HUES6 (cell line): ENCODE data around the gene CCL4.

Experiments used
- H3K27ac ChIP-seq: 2 replicates; pipeline ENCODE4 v1.7.0; 2013; ENCODE audit warnings: low read depth, mild to moderate bottlenecking, low read length, inconsistent platforms
- H3K27me3 ChIP-seq: 2 replicates; pipeline ENCODE4 v1.6.1; 2013; ENCODE audit warnings: low read length; ENCODE audit not compliant: control insufficient read depth, insufficient read depth
- H3K36me3 ChIP-seq: 2 replicates; pipeline ENCODE4 v1.6.1; 2013; ENCODE audit warnings: low read length; ENCODE audit not compliant: control insufficient read depth, insufficient read depth
- H3K4me1 ChIP-seq: 2 replicates; pipeline ENCODE4 v1.6.1; 2013; ENCODE audit warnings: low read length; ENCODE audit not compliant: control insufficient read depth, insufficient read depth
- H3K4me3 ChIP-seq: 2 replicates; pipeline ENCODE4 v1.5.1; 2013; ENCODE audit warnings: low read depth, low read length
- H3K9ac ChIP-seq: one replicate; pipeline ENCODE4 v1.6.1; 2013; ENCODE audit warnings: mild to moderate bottlenecking, low read length
- H3K9me3 ChIP-seq: 2 replicates; pipeline ENCODE4 v1.6.1; 2013; ENCODE audit warnings: low read depth, low read length; ENCODE audit not compliant: control insufficient read depth, insufficient read depth

The CCL4 gene

DNA sequence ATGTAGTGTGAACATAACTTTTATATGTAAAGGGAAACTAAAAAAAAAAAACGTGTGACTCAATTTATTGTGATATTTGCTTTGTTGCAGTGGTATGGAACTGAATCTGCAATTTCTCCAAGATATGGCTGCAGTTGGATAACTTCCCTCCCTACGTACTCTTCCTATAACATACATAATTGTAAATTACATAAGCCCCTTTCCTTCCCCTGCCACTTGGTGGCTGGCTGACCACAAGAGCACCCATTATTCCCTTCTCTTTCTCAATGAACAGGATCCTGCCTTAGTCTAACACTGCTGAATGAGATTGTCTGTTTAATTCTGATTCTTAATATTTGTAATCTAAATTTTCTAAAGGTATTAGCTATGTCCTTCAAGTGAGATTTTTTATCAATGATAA, 27.8 kb downstream of the CCL4 start:
- Histone ChIP-seq H3K36me3 (no peaks in the 10 kb centered on the region), H3K9me3 (peaks cover 9% of the 10 kb centered on the region), H3K27me3 (no peaks in the 10 kb centered on the region), H3K27ac (no peak overlapping the region), H3K4me3 (no peak overlapping the region), H3K9ac (no peak overlapping the region), H3K4me1 (peaks cover 5% of the 10 kb centered on the region; the same call in 1 of the 2 replicates)

DNA sequence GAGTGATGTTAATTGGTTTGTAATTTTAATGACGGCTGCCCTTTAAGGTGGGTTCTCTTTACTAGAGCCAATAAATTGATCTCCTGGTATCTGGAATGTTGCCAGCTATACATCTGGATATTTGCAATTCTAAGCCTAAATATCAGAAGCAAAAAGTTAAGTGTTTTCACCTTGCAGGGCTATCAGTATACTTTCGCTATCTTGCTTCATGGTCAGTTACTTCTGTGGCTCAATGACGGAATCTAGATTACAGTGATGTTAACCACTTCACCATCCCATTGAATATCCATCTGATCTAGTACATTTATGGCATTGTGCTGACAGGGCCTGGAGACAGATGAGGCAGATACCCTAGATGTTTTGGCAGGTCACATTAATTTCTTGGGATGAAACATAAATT, 28.3 kb downstream of the CCL4 start:
- Histone ChIP-seq H3K4me1 (peaks cover 5% of the 10 kb centered on the region; the same call in 1 of the 2 replicates), H3K27ac (no peak overlapping the region), H3K9ac (no peak overlapping the region)

DNA sequence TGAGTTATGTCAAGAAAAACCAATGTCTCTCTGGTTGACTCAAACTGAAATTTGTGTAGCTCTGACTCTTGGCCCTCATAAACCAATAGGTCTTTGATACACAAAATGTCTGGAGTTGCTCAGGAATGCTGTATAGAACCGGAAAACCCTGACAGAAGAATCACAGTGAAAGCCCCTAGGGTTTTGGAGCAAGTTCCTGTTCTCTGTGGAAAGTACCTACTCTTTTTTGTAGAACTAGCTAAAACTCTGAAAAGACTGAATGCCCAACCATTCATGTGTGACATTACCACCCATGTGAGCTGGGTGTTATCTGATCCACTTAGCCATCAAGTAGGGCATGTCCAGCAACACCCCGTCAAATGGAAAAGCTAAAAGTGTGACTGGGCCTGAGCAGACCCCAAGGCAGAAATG, 28.8 kb downstream of the CCL4 start:
- Histone ChIP-seq H3K27ac (no peak overlapping the region), H3K9ac (no peak overlapping the region), H3K9me3 (peaks cover under 1% of the 10 kb centered on the region; the same call in 1 of the 2 replicates), H3K4me3 (no peak overlapping the region), H3K27me3 (no peaks in the 10 kb centered on the region), H3K36me3 (no peaks in the 10 kb centered on the region), H3K4me1 (peaks cover 5% of the 10 kb centered on the region; the same call in 1 of the 2 replicates)

More for the DNA sequence above, 28.3 kb downstream of the CCL4 start:
- peaks cover 5% of the 10 kb centered on the region for H3K9me3 ChIP-seq
- no peak overlapping the region for H3K4me3 ChIP-seq
- no peaks in the 10 kb centered on the region for H3K27me3 ChIP-seq
- no peaks in the 10 kb centered on the region for H3K36me3 ChIP-seq

DNA sequence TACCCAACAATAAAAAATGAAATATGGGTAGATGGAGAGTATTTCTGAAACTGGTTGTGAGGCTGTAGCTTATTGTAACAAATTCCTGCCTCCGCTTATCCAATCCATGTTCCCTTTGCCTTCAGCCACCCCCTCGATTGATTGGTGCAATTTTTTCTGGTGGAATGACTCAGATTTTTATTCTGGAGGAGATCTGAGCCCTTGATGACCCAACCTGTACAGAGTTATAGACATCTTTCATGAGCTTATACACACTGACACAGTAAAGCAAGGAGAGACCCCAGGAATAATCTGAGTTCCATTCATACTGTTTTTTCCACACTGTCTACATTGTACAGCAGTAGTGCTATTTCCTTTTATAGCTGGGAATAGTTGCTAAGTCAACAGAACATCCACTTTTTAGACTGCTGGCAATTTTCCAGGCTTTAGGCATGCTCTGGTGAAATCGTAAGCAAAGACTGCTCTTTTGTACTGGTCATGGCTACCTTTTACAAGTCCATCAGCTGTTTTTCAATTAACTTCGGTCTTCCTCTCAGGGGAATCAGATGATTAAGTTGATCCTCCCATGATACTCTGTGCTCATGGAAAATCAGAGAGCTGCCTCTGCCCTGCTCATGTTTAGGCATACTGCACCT, 30.1 kb downstream of the CCL4 start:
- no peak overlapping the region for H3K9ac ChIP-seq
- no peaks in the 10 kb centered on the region for H3K4me1 ChIP-seq
- no peaks in the 10 kb centered on the region for H3K36me3 ChIP-seq
- no peak overlapping the region for H3K4me3 ChIP-seq
- no peaks in the 10 kb centered on the region for H3K9me3 ChIP-seq
- H3K27ac ChIP-seq, result no peak overlapping the region
- no peaks in the 10 kb centered on the region for H3K27me3 ChIP-seq

DNA sequence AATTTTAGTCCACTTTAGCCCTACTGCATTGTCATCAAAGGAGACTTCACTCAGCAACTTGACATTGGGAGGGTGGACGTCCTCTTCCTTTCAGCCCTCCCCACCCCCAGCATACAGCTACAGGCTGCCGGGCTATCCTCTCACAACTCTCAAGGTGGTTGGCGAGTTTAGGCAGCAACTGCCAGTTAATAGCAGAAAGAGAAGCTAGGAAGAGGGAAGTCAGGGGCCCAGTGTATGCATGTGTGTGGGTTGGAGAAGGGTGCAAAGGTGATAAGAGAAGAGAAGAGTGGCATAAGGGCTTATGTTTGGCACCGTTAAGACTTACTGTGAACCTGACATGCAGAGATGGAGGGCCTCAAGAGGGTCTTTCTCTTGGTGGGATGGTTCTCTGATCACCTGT, 31.8 kb downstream of the CCL4 start:
- Histone ChIP-seq H3K27me3 (no peaks in the 10 kb centered on the region), H3K4me1 (no peaks in the 10 kb centered on the region), H3K9me3 (no peaks in the 10 kb centered on the region), H3K36me3 (no peaks in the 10 kb centered on the region), H3K9ac (no peak overlapping the region), H3K27ac (no peak overlapping the region), H3K4me3 (no peak overlapping the region)

DNA sequence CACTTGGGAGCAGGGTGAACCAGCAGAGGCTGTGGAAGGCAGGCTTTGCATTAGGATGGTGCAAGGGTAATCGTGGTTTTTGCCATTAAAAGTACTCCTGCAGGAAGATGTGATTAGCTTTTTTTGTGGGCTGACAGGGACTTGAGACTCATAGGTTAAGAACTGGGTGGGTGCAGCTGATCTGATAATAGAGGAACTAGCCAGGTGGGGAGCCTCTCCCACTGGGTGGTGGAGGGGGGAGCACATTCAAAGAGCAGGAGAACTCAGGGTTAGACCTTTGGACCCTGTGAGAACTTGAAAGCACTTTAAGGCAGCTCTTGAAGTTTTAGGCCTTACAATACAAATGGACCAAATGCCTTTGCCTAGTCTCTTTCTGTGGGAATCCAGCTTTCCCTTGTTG, 32.4 kb downstream of the CCL4 start:
- Histone ChIP-seq H3K4me3 (no peak overlapping the region), H3K27me3 (no peaks in the 10 kb centered on the region)

DNA sequence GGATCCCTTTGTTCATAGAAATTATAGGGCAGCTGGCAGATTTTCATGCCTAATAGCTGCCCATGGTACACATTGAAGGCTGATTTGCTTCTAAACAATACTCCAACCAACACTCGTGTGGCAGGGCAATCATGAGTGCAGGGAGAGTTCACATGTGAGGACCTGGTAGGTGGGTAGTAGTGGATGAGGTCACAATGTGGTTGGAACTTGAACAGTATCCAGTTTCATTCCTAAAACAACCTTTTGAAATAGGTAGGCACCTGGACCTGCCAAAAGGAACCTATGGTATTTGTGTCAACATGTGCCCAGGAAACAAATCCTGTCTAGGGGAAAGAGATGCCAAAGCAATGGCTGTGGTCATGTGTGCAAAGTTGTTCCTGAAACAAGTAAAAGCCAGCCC, 32.8 kb downstream of the CCL4 start:
- Histone ChIP-seq H3K4me3 (no peak overlapping the region), H3K4me1 (no peaks in the 10 kb centered on the region), H3K27me3 (no peaks in the 10 kb centered on the region), H3K9ac (no peak overlapping the region), H3K27ac (no peak overlapping the region), H3K9me3 (no peaks in the 10 kb centered on the region), H3K36me3 (no peaks in the 10 kb centered on the region)

More for the DNA sequence above, 32.4 kb downstream of the CCL4 start:
- Histone ChIP-seq H3K9me3 (no peaks in the 10 kb centered on the region), H3K4me1 (no peaks in the 10 kb centered on the region), H3K36me3 (no peaks in the 10 kb centered on the region), H3K27ac (no peak overlapping the region), H3K9ac (no peak overlapping the region)

DNA sequence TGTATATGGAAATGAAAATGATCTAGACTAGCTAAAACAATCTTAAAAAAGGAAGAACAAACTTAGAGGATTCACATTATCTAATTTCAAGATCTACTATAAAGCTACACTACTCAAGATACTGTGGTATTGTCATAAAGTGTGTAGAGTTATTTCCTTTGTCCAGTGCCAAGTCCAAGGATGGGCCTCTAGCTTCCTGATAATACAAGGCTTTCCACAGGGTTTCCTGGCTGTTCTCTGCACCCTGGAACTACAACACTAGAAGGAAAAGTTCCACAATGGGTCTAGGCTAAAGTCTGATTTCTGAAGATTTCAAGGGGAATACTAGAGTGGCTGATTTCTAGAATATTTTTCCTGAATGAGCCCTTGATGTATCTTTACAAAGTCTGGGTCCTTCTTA, 38.6 kb downstream of the CCL4 start:
- H3K27me3 ChIP-seq, result no peaks in the 10 kb centered on the region
- no peaks in the 10 kb centered on the region for H3K36me3 ChIP-seq
- H3K9me3 ChIP-seq, result 0 out of 2 replicates have a peak, but pooled peaks cover 3% of the 10 kb centered on the region
- no peak overlapping the region for H3K9ac ChIP-seq
- no peak overlapping the region for H3K27ac ChIP-seq
- peaks cover 5% of the 10 kb centered on the region; the same call in 1 of the 2 replicates for H3K4me1 ChIP-seq
- no peak overlapping the region for H3K4me3 ChIP-seq

DNA sequence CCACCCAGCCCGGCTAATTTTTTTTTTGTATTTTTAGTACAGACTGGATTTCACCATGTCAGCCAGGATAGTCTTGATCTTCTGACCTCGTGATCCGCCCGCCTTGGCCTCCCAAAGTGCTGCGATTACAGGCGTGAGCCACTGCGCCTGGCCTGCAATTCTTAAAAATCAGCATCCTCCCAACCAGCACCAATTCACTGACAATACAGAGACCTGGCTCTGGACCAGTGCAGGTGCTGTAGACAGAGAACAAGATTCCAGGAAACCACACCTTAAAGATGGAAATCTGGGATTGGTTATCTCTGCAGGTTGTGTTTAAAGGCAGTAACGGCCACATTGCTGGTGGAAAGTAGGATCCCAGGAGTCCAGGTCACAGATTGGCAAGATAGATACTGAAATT, 39.2 kb downstream of the CCL4 start:
- no peak overlapping the region for H3K4me3 ChIP-seq
- H3K36me3 ChIP-seq, result no peaks in the 10 kb centered on the region
- no peak overlapping the region for H3K9ac ChIP-seq
- peaks cover 5% of the 10 kb centered on the region; the same call in 1 of the 2 replicates for H3K4me1 ChIP-seq
- H3K9me3 ChIP-seq, result 0 out of 2 replicates have a peak, but pooled peaks cover 3% of the 10 kb centered on the region
- H3K27me3 ChIP-seq, result no peaks in the 10 kb centered on the region
- no peak overlapping the region for H3K27ac ChIP-seq

DNA sequence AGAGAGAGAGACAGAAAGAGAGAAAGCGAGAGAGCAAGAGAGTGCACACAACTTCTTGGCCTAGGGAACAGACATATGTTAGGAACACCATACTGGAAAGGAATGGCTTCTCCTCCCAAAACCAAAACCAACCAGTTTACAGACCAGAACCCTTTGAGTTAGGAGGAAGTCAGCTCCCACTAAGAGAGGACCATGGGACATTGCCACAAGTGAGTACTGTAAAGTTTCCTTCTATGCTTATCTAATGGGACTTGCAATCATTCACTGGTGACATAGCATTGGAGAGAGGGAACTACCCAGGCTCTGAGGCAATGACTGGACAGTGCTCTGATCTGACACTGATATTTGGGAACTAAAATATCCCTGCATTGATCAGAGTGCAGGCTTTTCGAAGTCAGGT, 40.4 kb downstream of the CCL4 start:
- H3K36me3 ChIP-seq, result no peaks in the 10 kb centered on the region
- no peak overlapping the region for H3K4me3 ChIP-seq
- H3K9ac ChIP-seq, result no peak overlapping the region
- H3K27me3 ChIP-seq, result no peaks in the 10 kb centered on the region
- H3K9me3 ChIP-seq, result 0 out of 2 replicates have a peak, but pooled peaks cover 3% of the 10 kb centered on the region
- H3K27ac ChIP-seq, result no peak overlapping the region
- peaks cover 5% of the 10 kb centered on the region; the same call in 1 of the 2 replicates for H3K4me1 ChIP-seq

DNA sequence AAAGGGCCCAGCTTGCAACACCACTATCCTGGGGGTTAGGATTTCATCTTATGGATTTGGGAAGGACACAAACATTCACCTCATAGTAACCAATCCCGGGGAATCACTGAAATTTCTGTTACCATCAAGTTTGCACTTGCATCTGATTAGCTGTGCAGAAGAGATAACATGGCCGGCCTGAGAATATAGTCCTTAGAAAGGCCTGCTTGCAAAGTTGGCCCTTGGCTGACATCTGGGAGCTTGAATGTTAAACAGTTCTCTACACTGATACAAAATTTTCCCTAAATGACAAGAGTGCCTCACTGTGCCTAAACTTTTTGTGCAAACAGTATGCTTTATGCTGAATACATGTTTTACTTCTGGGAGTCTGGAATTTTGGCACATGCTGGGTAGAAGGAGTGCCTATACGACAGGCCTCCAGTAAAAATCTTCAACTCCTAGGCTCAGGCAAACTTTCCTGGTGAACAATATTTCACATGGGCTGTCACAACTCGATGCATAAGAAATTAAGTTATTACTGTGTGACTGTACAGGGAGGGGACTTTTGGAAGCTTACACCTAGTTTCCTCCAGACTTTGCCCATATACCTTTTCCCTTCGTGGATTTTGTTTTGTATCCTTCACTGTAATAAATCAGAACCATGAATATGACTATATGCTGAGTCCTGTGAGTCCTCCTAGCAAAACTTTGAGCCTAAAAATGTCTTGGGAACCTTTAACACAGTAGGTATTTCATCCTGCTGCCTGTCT, 41.5 kb downstream of the CCL4 start:
- H3K36me3 ChIP-seq, result no peaks in the 10 kb centered on the region
- H3K4me3 ChIP-seq, result no peak overlapping the region
- H3K9me3 ChIP-seq, result 0 out of 2 replicates have a peak, but pooled peaks cover 3% of the 10 kb centered on the region
- H3K27ac ChIP-seq, result no peak overlapping the region
- peaks cover 11% of the 10 kb centered on the region for H3K4me1 ChIP-seq
- H3K9ac ChIP-seq, result no peak overlapping the region
- H3K27me3 ChIP-seq, result no peaks in the 10 kb centered on the region
